ENCODE data around the gene PDZD7. TPM values are rescaled to one million over a fixed set of nuclear protein-coding genes. Genes with fewer than 3 reads are reported as not detected.

PDZD7 gene
- total and polyA plus RNA-seq, 9 of the 15 experiments (the other 6 are each of a cell fraction or from before 2014, with no cell fraction given): 0.04 to 0.24 (median 0.08) TPM; not detected in 3

DNA sequence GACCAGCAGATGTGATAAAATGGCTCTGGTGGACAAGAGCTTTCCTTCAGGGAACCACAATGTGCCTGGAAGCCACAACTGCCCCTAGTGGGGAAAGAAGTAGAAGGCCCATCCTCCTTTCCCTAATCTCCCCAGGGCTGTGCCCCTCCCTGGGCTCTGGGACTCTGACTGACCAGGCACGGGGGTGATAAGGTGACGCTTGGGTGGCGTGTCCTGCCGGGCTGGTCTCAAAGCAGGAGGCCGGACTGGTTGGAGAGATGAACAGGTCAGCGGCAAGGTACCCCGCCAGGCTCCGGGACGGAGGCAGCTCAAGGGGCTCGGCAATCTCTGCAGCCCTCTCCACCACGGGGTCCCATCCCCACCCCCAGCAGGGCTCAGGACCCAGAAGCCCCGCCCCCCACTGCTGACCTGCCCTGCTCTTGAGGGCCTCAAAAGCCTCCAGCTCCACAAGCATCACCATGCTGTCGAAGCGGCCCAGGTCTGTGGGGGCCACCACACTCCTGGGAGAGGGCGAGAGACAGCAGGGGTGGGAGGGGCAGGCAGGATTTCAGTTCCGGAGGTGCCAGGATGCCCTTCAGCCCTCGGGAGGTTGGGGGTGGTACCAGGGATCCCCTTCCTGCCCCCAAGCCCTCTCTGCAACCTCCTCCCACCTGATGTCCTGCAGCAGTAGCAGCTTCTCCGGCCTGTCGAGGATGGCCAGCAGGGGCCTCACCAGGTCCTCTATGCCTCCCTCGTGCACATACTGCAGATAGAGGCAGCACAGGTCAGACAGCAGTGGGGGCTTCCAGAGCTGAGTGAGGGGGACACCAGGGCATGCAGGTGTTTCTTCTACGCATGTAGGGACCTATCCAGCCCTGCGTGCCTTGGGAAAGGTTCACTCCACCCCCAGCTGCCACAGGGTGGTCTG lies 19.2 kb downstream of the PDZD7 start (continued):
- peak; percentile 48; the same call in 1 of the 2 replicates for TF ChIP-seq ATF7 (IDR thresholded peaks at IDR 0.05)
- TF ChIP-seq XRCC5 (IDR thresholded peaks at IDR 0.05; ENCODE audit: low read depth, low read length): peak; percentile 20; the same call in 1 of the 2 replicates
- no peak for TF ChIP-seq ZNF212 (CRISPR knock-in tag; IDR thresholded peaks at IDR 0.05)
- TF ChIP-seq SUPT5H (IDR thresholded peaks at IDR 0.05): no peak
- TF ChIP-seq MIER1 (IDR thresholded peaks at IDR 0.05; ENCODE audit: low read depth): no peak
- TF ChIP-seq FOXM1 (IDR thresholded peaks at IDR 0.05; ENCODE audit: low read depth): no peak
- no peak for TF ChIP-seq FOXM1 (CRISPR knock-in tag; IDR thresholded peaks at IDR 0.05; ENCODE audit: low read depth)
- TF ChIP-seq SOX6 (IDR thresholded peaks at IDR 0.05): 0 out of 2 replicates have a peak, but pooled peaks have one; percentile 25
- TF ChIP-seq, protein P1, sequence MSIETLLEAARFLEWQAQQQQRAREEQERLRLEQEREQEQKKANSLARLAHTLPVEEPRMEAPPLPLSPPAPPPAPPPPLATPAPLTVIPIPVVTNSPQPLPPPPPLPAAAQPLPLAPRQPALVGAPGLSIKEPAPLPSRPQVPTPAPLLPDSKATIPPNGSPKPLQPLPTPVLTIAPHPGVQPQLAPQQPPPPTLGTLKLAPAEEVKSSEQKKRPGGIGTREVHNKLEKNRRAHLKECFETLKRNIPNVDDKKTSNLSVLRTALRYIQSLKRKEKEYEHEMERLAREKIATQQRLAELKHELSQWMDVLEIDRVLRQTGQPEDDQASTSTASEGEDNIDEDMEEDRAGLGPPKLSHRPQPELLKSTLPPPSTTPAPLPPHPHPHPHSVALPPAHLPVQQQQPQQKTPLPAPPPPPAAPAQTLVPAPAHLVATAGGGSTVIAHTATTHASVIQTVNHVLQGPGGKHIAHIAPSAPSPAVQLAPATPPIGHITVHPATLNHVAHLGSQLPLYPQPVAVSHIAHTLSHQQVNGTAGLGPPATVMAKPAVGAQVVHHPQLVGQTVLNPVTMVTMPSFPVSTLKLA (conservative IDR thresholded peaks at IDR 0.05): peak; percentile 47 to 51; a peak in 2 of 4 replicates
- no peak for TF ChIP-seq NFE2 (IDR thresholded peaks at IDR 0.05; ENCODE audit: low read depth)
- TF ChIP-seq, protein P2, sequence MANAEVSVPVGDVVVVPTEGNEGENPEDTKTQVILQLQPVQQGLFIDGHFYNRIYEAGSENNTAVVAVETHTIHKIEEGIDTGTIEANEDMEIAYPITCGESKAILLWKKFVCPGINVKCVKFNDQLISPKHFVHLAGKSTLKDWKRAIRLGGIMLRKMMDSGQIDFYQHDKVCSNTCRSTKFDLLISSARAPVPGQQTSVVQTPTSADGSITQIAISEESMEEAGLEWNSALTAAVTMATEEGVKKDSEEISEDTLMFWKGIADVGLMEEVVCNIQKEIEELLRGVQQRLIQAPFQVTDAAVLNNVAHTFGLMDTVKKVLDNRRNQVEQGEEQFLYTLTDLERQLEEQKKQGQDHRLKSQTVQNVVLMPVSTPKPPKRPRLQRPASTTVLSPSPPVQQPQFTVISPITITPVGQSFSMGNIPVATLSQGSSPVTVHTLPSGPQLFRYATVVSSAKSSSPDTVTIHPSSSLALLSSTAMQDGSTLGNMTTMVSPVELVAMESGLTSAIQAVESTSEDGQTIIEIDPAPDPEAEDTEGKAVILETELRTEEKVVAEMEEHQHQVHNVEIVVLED (CRISPR knock-in tag; IDR thresholded peaks at IDR 0.05): no peak
- 0 out of 2 replicates have a peak, but pooled peaks have one; percentile 17 for TF ChIP-seq GATAD2B (IDR thresholded peaks at IDR 0.05; ENCODE audit: borderline replicate concordance)
- TF ChIP-seq, protein P3, sequence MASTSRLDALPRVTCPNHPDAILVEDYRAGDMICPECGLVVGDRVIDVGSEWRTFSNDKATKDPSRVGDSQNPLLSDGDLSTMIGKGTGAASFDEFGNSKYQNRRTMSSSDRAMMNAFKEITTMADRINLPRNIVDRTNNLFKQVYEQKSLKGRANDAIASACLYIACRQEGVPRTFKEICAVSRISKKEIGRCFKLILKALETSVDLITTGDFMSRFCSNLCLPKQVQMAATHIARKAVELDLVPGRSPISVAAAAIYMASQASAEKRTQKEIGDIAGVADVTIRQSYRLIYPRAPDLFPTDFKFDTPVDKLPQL (IDR thresholded peaks at IDR 0.05; ENCODE audit: extremely low read depth, insufficient read length): no peak
- TF ChIP-seq NFE2L1 (tag; IDR thresholded peaks at IDR 0.05; ENCODE audit: borderline replicate concordance, low read depth): no peak
- 0 out of 2 replicates have a peak, but pooled peaks have one; percentile 52 for TF ChIP-seq MYNN (IDR thresholded peaks at IDR 0.05)
- TF ChIP-seq MYNN (CRISPR knock-in tag; IDR thresholded peaks at IDR 0.05): no peak
- no peak for TF ChIP-seq RHOXF2B (CRISPR knock-in tag; conservative IDR thresholded peaks at IDR 0.05)
- TF ChIP-seq, protein P4, sequence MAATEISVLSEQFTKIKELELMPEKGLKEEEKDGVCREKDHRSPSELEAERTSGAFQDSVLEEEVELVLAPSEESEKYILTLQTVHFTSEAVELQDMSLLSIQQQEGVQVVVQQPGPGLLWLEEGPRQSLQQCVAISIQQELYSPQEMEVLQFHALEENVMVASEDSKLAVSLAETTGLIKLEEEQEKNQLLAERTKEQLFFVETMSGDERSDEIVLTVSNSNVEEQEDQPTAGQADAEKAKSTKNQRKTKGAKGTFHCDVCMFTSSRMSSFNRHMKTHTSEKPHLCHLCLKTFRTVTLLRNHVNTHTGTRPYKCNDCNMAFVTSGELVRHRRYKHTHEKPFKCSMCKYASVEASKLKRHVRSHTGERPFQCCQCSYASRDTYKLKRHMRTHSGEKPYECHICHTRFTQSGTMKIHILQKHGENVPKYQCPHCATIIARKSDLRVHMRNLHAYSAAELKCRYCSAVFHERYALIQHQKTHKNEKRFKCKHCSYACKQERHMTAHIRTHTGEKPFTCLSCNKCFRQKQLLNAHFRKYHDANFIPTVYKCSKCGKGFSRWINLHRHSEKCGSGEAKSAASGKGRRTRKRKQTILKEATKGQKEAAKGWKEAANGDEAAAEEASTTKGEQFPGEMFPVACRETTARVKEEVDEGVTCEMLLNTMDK (IDR thresholded peaks at IDR 0.05; ENCODE audit: borderline replicate concordance, insufficient read depth, low read depth, low read length, poor library complexity, severe bottlenecking): peak; percentile 47
- TF ChIP-seq ARID2 (IDR thresholded peaks at IDR 0.05): no peak
- TF ChIP-seq ZNF175 (CRISPR knock-in tag; IDR thresholded peaks at IDR 0.05; ENCODE audit: low read depth): no peak
- TF ChIP-seq, protein P5, sequence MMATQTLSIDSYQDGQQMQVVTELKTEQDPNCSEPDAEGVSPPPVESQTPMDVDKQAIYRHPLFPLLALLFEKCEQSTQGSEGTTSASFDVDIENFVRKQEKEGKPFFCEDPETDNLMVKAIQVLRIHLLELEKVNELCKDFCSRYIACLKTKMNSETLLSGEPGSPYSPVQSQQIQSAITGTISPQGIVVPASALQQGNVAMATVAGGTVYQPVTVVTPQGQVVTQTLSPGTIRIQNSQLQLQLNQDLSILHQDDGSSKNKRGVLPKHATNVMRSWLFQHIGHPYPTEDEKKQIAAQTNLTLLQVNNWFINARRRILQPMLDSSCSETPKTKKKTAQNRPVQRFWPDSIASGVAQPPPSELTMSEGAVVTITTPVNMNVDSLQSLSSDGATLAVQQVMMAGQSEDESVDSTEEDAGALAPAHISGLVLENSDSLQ (IDR thresholded peaks at IDR 0.05): peak; percentile 14; the same call in 1 of the 2 replicates
